ENCODE results near the gene CDK17. TPM values are rescaled to one million over a fixed set of nuclear protein-coding genes. Genes with fewer than 3 reads are reported as not detected.

CDK17 gene
- total and polyA plus RNA-seq, 2 of the 8 experiments (the other 6 are each of a cell fraction or from before 2014, with no cell fraction given), result 5.8 to 20.0 TPM

GRCh38 chr12:96238336-96239047 lies 161.7 kb downstream of the CDK17 start (continued):
- no peak for TF ChIP-seq CTCF (IDR thresholded peaks at IDR 0.05; ENCODE audit: control extremely low read depth in 1 of 3, insufficient read depth in 1 of 3, low read depth in 1 of 3, low read length in 3 of 3)
- TF ChIP-seq KDM4A (IDR thresholded peaks at IDR 0.05; ENCODE audit: low read depth, low read length, severe bottlenecking), result no peak
- no peak for TF ChIP-seq CHD7 (IDR thresholded peaks at IDR 0.05; ENCODE audit: insufficient replicate concordance, low read length)
